Large intestine (tissue), 3 donors: ENCODE results near the gene GRAMD1B. TPM values are rescaled to one million over a fixed set of nuclear protein-coding genes. Genes with fewer than 3 reads are reported as not detected.
"Not testable (repeated sequence)": the region's sequence is repeated elsewhere in the genome, so short reads cannot be mapped to it uniquely, and the experiment has no call there.

Experiments used
- DNase-seq, 2 donors: peaks; one replicate each; pipeline versions ENCODE4 v3.0.0 to v3.0.0-alpha.2; 2013
- H3K27ac ChIP-seq: one replicate; pipeline ENCODE4 v1.5.1; 2013; ENCODE audit warnings: low read length
- H3K27me3 ChIP-seq: 2 replicates; pipeline ENCODE4 v1.6.1; 2013; ENCODE audit warnings: low read length; ENCODE audit not compliant: control insufficient read depth, insufficient read depth
- H3K36me3 ChIP-seq: 2 replicates; pipeline ENCODE4 v1.6.1; 2013; ENCODE audit warnings: low read length; ENCODE audit not compliant: control insufficient read depth, insufficient read depth
- H3K4me1 ChIP-seq: one replicate; pipeline ENCODE4 v1.6.1; 2013; ENCODE audit warnings: low read length; ENCODE audit not compliant: control insufficient read depth, insufficient read depth
- H3K4me3 ChIP-seq: one replicate; pipeline ENCODE4 v1.5.1; 2013; ENCODE audit warnings: low read length
- H3K9me3 ChIP-seq: one replicate; pipeline ENCODE4 v1.6.1; 2013; ENCODE audit warnings: mild to moderate bottlenecking, low read depth, low read length, moderate library complexity; ENCODE audit not compliant: control insufficient read depth
- WGBS: methylation state at CpG from one replicate; pipeline ENCODE4 v1.1.5; 2013; ENCODE audit warnings: low lambda C conversion rate; ENCODE audit not compliant: insufficient coverage; 5-methylcytosine and 5-hydroxymethylcytosine counted together
- polyA plus RNA-seq: library from polyadenylated mRNA; unstranded; fragments of 120-200 nt; gene quantifications from one replicate; pipeline ENCODE4 v1.2.1, GENCODE V29; 2013

Gene GRAMD1B
- polyA plus RNA-seq, 1 donor: 51.5 TPM

GRCh38 chr11:123566852-123567251 is 136.8 kb downstream of the GRAMD1B start:
- H3K27me3 ChIP-seq: no peaks in the 10 kb centered on the region
- H3K36me3 ChIP-seq: peaks cover 2% of the 10 kb centered on the region
- no peak for DNase-seq
- no peaks in the 10 kb centered on the region for H3K4me1 ChIP-seq
- no CpG with 5 or more reads among the region's 4 CpGs for WGBS
- H3K27ac ChIP-seq: no peak overlapping the region
- no peak overlapping the region for H3K4me3 ChIP-seq
- H3K9me3 ChIP-seq: no peaks in the 10 kb centered on the region

GRCh38 chr11:123567466-123567865 is 137.4 kb downstream of the GRAMD1B start:
- no peak overlapping the region for H3K4me3 ChIP-seq
- H3K36me3 ChIP-seq: peaks cover 2% of the 10 kb centered on the region
- H3K27me3 ChIP-seq: no peaks in the 10 kb centered on the region
- H3K9me3 ChIP-seq: no peaks in the 10 kb centered on the region
- no peak overlapping the region for H3K27ac ChIP-seq
- no peak for DNase-seq
- no peaks in the 10 kb centered on the region for H3K4me1 ChIP-seq
- WGBS: no CpG with 5 or more reads among the region's 1 CpG

- H3K4me3 ChIP-seq: no peak overlapping the region
- H3K9me3 ChIP-seq: no peaks in the 10 kb centered on the region
- no CpG with 5 or more reads among the region's 7 CpGs for WGBS
- H3K27me3 ChIP-seq: no peaks in the 10 kb centered on the region
- no peak for DNase-seq
- no peaks in the 10 kb centered on the region for H3K4me1 ChIP-seq
- H3K36me3 ChIP-seq: no peaks in the 10 kb centered on the region
- no peak overlapping the region for H3K27ac ChIP-seq
Measured at GRCh38 chr11:123568367-123568870, 138.3 kb downstream of the GRAMD1B start.

GRCh38 chr11:123569393-123569792 is 139.3 kb downstream of the GRAMD1B start:
- Histone ChIP-seq H3K9me3 (no peaks in the 10 kb centered on the region), H3K27ac (no peak overlapping the region), H3K4me1 (no peaks in the 10 kb centered on the region), H3K4me3 (no peak overlapping the region), H3K27me3 (no peaks in the 10 kb centered on the region), H3K36me3 (no peaks in the 10 kb centered on the region)
- no peak for DNase-seq
- 88% methylated on average over 1 of the region's 5 CpGs for WGBS

- Histone ChIP-seq H3K4me3 (no peak overlapping the region), H3K9me3 (no peaks in the 10 kb centered on the region), H3K27ac (no peak overlapping the region), H3K4me1 (no peaks in the 10 kb centered on the region), H3K36me3 (no peaks in the 10 kb centered on the region), H3K27me3 (no peaks in the 10 kb centered on the region)
- no peak for DNase-seq
- 100% methylated on average over 1 of the region's 9 CpGs for WGBS
Measured at GRCh38 chr11:123570939-123571580, 141.0 kb downstream of the GRAMD1B start.

GRCh38 chr11:123572791-123573190 is 142.7 kb downstream of the GRAMD1B start:
- WGBS: no CpG with 5 or more reads among the region's 21 CpGs
- not testable (repeated sequence) for H3K27ac ChIP-seq, H3K27me3 ChIP-seq, H3K4me3 ChIP-seq, H3K4me1 ChIP-seq, H3K9me3 ChIP-seq, H3K36me3 ChIP-seq, DNase-seq

GRCh38 chr11:123573286-123573685 is 143.2 kb downstream of the GRAMD1B start:
- no peaks in the 10 kb centered on the region for H3K4me1 ChIP-seq
- WGBS: 50% methylated on average over 1 of the region's 2 CpGs
- no peak overlapping the region for H3K27ac ChIP-seq
- no peak for DNase-seq
- H3K36me3 ChIP-seq: peaks cover 9% of the 10 kb centered on the region
- no peak overlapping the region for H3K4me3 ChIP-seq
- no peaks in the 10 kb centered on the region for H3K9me3 ChIP-seq
- no peaks in the 10 kb centered on the region for H3K27me3 ChIP-seq

- Histone ChIP-seq H3K4me1 (no peaks in the 10 kb centered on the region), H3K36me3 (peaks cover 20% of the 10 kb centered on the region), H3K9me3 (no peaks in the 10 kb centered on the region), H3K27me3 (no peaks in the 10 kb centered on the region), H3K4me3 (no peak overlapping the region), H3K27ac (no peak overlapping the region)
- 57% methylated on average over 1 of the region's 7 CpGs for WGBS
- no peak for DNase-seq
Measured at GRCh38 chr11:123575441-123575840, 145.4 kb downstream of the GRAMD1B start.

GRCh38 chr11:123576082-123576481 is 146.0 kb downstream of the GRAMD1B start:
- Histone ChIP-seq H3K36me3 (peaks cover 20% of the 10 kb centered on the region), H3K27ac (no peak overlapping the region), H3K4me1 (peaks cover 4% of the 10 kb centered on the region), H3K9me3 (no peaks in the 10 kb centered on the region), H3K4me3 (no peak overlapping the region), H3K27me3 (no peaks in the 10 kb centered on the region)
- DNase-seq: no peak
- 60% methylated on average over 2 of the region's 3 CpGs for WGBS

GRCh38 chr11:123576501-123576900 is 146.4 kb downstream of the GRAMD1B start:
- 75% methylated on average over 1 of the region's 3 CpGs for WGBS
- no peaks in the 10 kb centered on the region for H3K9me3 ChIP-seq

GRCh38 chr11:123577081-123577598 is 147.1 kb downstream of the GRAMD1B start:
- Histone ChIP-seq H3K27me3 (no peaks in the 10 kb centered on the region), H3K4me1 (peaks cover 6% of the 10 kb centered on the region), H3K9me3 (no peaks in the 10 kb centered on the region), H3K27ac (no peak overlapping the region), H3K4me3 (no peak overlapping the region), H3K36me3 (peaks cover 29% of the 10 kb centered on the region)
- WGBS: 0% methylated on average over 1 of the region's 37 CpGs
- DNase-seq: peak in 1 of 2 donors; percentile 34

More at GRCh38 chr11:123576501-123576900, 146.4 kb downstream of the GRAMD1B start:
- H3K36me3 ChIP-seq: peaks cover 22% of the 10 kb centered on the region
- no peak overlapping the region for H3K27ac ChIP-seq
- DNase-seq: no peak
- H3K4me3 ChIP-seq: no peak overlapping the region
- peaks cover 6% of the 10 kb centered on the region for H3K4me1 ChIP-seq
- no peaks in the 10 kb centered on the region for H3K27me3 ChIP-seq
